HL-60 (cell line): ENCODE data around the gene KMT5B.

Experiments used
- DNase-seq, 2 experiments: peaks; one replicate each; pipeline ENCODE4 v3.0.0-alpha.2; 2010 to 2020; ENCODE audit warnings: low read depth in 1 of 2, low spot score in 1 of 2
- H3K27ac ChIP-seq: fragments of 250-450 bp; sonication (Bioruptor Pico); replicated peaks from 2 replicates; pipeline ENCODE4 v1.5.1; 2020; ENCODE audit warnings: mild to moderate bottlenecking, moderate library complexity
- H3K27me3 ChIP-seq: fragments of 250-450 bp; sonication (Bioruptor Pico); 2 replicates; pipeline ENCODE4 v1.5.1; 2021; ENCODE audit warnings: mild to moderate bottlenecking, moderate library complexity; ENCODE audit not compliant: insufficient read depth, poor library complexity, severe bottlenecking
- H3K4me3 ChIP-seq: replicated peaks from 2 replicates; pipeline ENCODE4 v1.5.1; 2011; ENCODE audit warnings: mild to moderate bottlenecking, control low read depth, low read length; ENCODE audit not compliant: insufficient read depth
- CTCF ChIP-seq: IDR thresholded peaks from one replicate; pipeline ENCODE4 v1.5.1; 2011; ENCODE audit warnings: low read length, control low read depth, inconsistent platforms; ENCODE audit not compliant: insufficient read depth
- GABPA ChIP-seq: IDR thresholded peaks from 2 replicates; pipeline ENCODE4 v1.6.1; 2012; ENCODE audit warnings: low read depth
- POLR2AphosphoS5 ChIP-seq: IDR thresholded peaks from 2 replicates; pipeline ENCODE4 v1.6.1; 2012; ENCODE audit warnings: low read depth
- SPI1 ChIP-seq: IDR thresholded peaks from 2 replicates; pipeline ENCODE4 v1.6.1; 2012; ENCODE audit warnings: low read depth, mild to moderate bottlenecking, borderline replicate concordance
- TF ChIP-seq, protein P1 (sequence below): IDR thresholded peaks from 2 replicates; pipeline ENCODE4 v1.6.1; 2012; ENCODE audit warnings: low read depth; ENCODE audit not compliant: insufficient replicate concordance

The KMT5B gene

GRCh38 chr11:68138237-68138636 is 74.9 kb downstream of the KMT5B start:
- DNase-seq, result no peak
- Histone ChIP-seq H3K27me3 (no peaks in the 10 kb centered on the region), H3K27ac (no peak overlapping the region), H3K4me3 (no peak overlapping the region)
- no peak for TF ChIP-seq CTCF
- TF ChIP-seq SPI1, result no peak
- TF ChIP-seq GABPA, result no peak
- TF ChIP-seq POLR2AphosphoS5, result no peak
- TF ChIP-seq, protein P1, sequence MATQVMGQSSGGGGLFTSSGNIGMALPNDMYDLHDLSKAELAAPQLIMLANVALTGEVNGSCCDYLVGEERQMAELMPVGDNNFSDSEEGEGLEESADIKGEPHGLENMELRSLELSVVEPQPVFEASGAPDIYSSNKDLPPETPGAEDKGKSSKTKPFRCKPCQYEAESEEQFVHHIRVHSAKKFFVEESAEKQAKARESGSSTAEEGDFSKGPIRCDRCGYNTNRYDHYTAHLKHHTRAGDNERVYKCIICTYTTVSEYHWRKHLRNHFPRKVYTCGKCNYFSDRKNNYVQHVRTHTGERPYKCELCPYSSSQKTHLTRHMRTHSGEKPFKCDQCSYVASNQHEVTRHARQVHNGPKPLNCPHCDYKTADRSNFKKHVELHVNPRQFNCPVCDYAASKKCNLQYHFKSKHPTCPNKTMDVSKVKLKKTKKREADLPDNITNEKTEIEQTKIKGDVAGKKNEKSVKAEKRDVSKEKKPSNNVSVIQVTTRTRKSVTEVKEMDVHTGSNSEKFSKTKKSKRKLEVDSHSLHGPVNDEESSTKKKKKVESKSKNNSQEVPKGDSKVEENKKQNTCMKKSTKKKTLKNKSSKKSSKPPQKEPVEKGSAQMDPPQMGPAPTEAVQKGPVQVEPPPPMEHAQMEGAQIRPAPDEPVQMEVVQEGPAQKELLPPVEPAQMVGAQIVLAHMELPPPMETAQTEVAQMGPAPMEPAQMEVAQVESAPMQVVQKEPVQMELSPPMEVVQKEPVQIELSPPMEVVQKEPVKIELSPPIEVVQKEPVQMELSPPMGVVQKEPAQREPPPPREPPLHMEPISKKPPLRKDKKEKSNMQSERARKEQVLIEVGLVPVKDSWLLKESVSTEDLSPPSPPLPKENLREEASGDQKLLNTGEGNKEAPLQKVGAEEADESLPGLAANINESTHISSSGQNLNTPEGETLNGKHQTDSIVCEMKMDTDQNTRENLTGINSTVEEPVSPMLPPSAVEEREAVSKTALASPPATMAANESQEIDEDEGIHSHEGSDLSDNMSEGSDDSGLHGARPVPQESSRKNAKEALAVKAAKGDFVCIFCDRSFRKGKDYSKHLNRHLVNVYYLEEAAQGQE, result no peak

DNA sequence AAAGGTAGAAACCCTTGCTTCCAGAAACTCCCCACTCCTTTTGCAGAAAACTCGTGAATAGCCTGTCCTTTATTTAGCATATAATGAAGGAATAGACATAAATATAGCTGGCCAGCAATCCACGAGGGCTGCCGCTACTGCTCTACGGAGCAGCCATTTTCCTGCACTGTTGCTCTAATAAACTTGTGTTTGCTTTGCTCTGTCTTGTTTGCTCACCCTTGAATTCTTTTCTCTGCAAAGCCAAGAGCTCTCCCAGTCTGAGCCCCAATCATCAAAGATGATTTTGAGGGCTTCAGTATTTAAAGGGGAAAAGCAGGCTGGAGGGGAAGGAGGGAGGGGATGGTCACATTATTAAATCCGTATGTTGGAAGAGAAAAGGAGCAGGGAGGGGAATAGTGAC is 75.3 kb downstream of the KMT5B start:
- no peak overlapping the region for H3K4me3 ChIP-seq
- H3K27ac ChIP-seq, result no peak overlapping the region
- TF ChIP-seq SPI1 (no peak), GABPA (no peak), POLR2AphosphoS5 (no peak), CTCF (no peak)
- TF ChIP-seq, protein P1, result no peak
- H3K27me3 ChIP-seq, result no peaks in the 10 kb centered on the region
- no peak for DNase-seq

GRCh38 chr11:68136866-68137265 is 76.2 kb downstream of the KMT5B start:
- no peak for TF ChIP-seq GABPA
- no peak for TF ChIP-seq CTCF
- TF ChIP-seq SPI1, result no peak
- TF ChIP-seq, protein P1, result no peak
- TF ChIP-seq POLR2AphosphoS5, result no peak
- Histone ChIP-seq H3K27me3 (no peaks in the 10 kb centered on the region), H3K4me3 (no peak overlapping the region), H3K27ac (no peak overlapping the region)
- no peak for DNase-seq
